ENCODE measurements around the gene LIMS3.
"Not testable (repeated sequence)": the region's sequence is repeated elsewhere in the genome, so short reads cannot be mapped to it uniquely, and the experiment has no call there.

The LIMS3 gene

DNA sequence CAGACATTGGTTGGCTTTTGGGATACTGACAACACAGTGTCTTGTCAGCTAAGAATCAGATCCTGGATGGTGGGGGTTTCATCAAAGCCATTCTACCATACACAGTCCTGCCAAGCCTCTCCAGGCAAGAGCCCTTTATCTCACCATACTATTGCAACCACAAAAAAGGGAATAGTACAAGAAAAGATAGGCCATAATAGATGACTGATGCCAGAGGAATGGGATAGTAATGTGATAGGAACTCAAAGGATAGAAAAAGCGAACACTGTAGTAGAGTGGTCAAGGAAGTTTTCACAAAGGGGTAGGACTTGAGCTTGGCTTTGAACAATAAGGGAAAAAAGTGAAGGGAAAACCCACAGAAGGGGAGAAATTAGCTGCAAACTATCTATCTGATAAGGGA is 30.7 kb downstream of the LIMS3 start:
- H3K27me3 ChIP-seq (ENCODE audit: control insufficient read depth in 1 of 2, insufficient read depth in 2 of 2, low read length in 2 of 2); H3K4me1 ChIP-seq (ENCODE audit: control insufficient read depth, insufficient read depth, low read length); H3K36me3 ChIP-seq (ENCODE audit: control insufficient read depth in 2 of 2, insufficient read depth in 2 of 2, low read length in 2 of 2); H3K9me3 ChIP-seq (ENCODE audit: control insufficient read depth in 2 of 2, low read length in 2 of 2); H3K4me3 ChIP-seq (ENCODE audit: low read length in 2 of 2); H3K27ac ChIP-seq (ENCODE audit: low read length); H3K9ac ChIP-seq (ENCODE audit: low read length in 2 of 2): not testable (repeated sequence)

DNA sequence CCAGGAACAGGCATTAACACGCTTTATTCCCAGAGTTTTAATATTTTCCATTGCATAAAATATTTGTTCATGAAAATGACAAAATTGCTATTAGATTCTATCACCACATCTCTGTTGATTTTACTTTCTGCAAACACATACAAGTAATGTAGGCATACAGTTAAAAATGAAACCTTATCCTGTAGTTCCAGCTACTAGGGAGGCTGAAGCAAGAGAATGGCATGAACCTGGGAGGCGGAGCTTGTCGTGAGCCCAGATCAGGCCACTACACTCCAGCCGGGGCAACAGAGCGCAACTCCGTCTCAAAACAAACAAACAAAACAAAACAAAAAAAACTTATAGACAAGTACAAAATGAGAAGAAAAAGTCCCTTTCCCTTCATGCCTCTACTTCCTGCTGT is 38.0 kb downstream of the LIMS3 start:
- not testable (repeated sequence) for H3K9ac ChIP-seq (ENCODE audit: low read length in 2 of 2); H3K9me3 ChIP-seq (ENCODE audit: control insufficient read depth in 2 of 2, low read length in 2 of 2); H3K27ac ChIP-seq (ENCODE audit: low read length); H3K27me3 ChIP-seq (ENCODE audit: control insufficient read depth in 1 of 2, insufficient read depth in 2 of 2, low read length in 2 of 2); H3K4me3 ChIP-seq (ENCODE audit: low read length in 2 of 2); H3K36me3 ChIP-seq (ENCODE audit: control insufficient read depth in 2 of 2, insufficient read depth in 2 of 2, low read length in 2 of 2); H3K4me1 ChIP-seq (ENCODE audit: control insufficient read depth, insufficient read depth, low read length)

DNA sequence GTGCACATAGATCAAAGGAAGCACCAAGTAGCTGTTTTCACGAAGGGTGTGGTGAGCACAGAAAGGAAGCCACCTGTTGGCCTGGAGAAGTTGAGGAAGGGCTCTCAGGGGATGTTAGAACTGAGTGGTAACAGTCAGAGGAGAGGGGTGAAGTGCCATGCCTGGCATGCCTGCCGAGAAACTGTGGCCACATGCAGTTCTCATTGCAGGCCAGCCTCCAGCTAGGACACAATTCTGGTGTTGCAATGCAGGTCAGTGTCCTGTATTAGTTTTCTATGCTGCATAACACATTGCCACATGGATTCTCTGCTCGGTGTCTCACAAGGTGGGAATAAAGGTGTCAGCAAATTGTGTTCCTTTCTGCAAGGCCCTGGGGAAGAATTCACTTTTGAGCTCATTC is 46.9 kb downstream of the LIMS3 start:
- H3K9ac ChIP-seq (ENCODE audit: low read length in 2 of 2); H3K4me3 ChIP-seq (ENCODE audit: low read length in 2 of 2); H3K27me3 ChIP-seq (ENCODE audit: control insufficient read depth in 1 of 2, insufficient read depth in 2 of 2, low read length in 2 of 2); H3K9me3 ChIP-seq (ENCODE audit: control insufficient read depth in 2 of 2, low read length in 2 of 2); H3K4me1 ChIP-seq (ENCODE audit: control insufficient read depth, insufficient read depth, low read length); H3K36me3 ChIP-seq (ENCODE audit: control insufficient read depth in 2 of 2, insufficient read depth in 2 of 2, low read length in 2 of 2); H3K27ac ChIP-seq (ENCODE audit: low read length): not testable (repeated sequence)

DNA sequence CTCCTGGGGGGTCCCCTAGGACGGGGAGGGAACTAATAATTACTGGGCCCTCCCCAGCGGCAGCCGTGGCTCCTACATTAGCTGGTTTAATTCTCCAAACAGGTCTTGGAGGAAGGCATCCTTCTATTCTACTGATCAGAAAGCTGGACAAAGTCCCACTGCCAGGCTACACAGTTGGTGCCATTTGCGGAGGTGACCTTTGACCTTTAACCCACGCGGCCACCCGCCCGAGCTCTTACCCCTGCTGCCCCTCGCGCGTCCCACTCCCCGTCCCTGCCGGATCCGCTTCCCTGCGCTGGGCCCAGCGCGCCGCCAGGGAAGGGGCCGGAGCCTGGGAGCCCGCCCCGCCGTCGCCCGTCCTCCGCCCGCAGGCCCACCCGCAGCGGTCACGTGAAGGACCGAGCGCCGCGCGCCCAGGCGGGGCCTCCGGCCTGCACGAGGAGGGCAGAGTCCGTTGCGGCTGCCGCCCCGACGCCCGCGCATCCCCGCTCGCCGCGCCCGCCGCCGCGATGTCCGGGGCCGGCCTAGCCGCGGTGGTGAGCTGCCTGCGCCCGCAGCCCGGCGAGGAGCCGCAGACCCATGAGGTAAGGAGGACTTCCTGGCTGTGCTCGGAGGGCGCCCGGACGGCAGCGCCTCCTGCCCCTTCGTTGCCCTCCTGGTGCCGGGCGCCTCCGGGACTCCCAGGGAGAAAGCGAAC is 48.9 kb downstream of the LIMS3 start:
- not testable (repeated sequence) for H3K27me3 ChIP-seq (ENCODE audit: control insufficient read depth in 1 of 2, insufficient read depth in 2 of 2, low read length in 2 of 2); H3K9me3 ChIP-seq (ENCODE audit: control insufficient read depth in 2 of 2, low read length in 2 of 2); H3K4me3 ChIP-seq (ENCODE audit: low read length in 2 of 2); H3K9ac ChIP-seq (ENCODE audit: low read length in 2 of 2); H3K36me3 ChIP-seq (ENCODE audit: control insufficient read depth in 2 of 2, insufficient read depth in 2 of 2, low read length in 2 of 2); H3K27ac ChIP-seq (ENCODE audit: low read length); H3K4me1 ChIP-seq (ENCODE audit: control insufficient read depth, insufficient read depth, low read length)

DNA sequence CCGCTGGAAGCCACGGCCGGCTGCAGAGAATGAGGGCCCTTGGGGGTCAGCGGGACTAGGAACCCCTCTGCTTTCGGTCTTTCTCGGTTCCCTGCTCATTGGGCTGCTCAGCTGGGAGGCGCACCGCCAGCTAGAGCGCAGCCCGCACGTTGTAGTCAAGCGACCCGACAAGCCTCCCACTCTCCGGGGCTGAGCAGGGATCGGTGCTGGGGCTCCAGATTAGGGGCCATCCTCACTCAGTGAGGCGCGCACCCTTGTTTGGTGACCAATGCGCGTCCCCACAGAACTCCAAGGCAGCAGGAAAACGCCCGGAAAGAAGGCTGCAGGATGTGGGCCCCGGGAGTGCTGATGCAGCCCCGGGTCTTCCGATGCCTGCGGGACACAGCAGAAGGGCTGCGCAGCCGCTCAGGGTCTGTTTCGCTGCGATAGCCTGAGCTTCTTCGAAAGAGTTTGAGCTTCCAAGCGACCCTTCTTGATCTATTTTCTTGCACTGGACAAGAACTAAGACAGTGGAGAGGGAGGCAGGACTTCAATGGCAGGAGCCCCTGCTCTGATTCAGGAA is 49.6 kb downstream of the LIMS3 start:
- H3K9me3 ChIP-seq (ENCODE audit: control insufficient read depth in 2 of 2, low read length in 2 of 2); H3K27me3 ChIP-seq (ENCODE audit: control insufficient read depth in 1 of 2, insufficient read depth in 2 of 2, low read length in 2 of 2); H3K9ac ChIP-seq (ENCODE audit: low read length in 2 of 2); H3K27ac ChIP-seq (ENCODE audit: low read length); H3K4me1 ChIP-seq (ENCODE audit: control insufficient read depth, insufficient read depth, low read length); H3K36me3 ChIP-seq (ENCODE audit: control insufficient read depth in 2 of 2, insufficient read depth in 2 of 2, low read length in 2 of 2); H3K4me3 ChIP-seq (ENCODE audit: low read length in 2 of 2): not testable (repeated sequence)

DNA sequence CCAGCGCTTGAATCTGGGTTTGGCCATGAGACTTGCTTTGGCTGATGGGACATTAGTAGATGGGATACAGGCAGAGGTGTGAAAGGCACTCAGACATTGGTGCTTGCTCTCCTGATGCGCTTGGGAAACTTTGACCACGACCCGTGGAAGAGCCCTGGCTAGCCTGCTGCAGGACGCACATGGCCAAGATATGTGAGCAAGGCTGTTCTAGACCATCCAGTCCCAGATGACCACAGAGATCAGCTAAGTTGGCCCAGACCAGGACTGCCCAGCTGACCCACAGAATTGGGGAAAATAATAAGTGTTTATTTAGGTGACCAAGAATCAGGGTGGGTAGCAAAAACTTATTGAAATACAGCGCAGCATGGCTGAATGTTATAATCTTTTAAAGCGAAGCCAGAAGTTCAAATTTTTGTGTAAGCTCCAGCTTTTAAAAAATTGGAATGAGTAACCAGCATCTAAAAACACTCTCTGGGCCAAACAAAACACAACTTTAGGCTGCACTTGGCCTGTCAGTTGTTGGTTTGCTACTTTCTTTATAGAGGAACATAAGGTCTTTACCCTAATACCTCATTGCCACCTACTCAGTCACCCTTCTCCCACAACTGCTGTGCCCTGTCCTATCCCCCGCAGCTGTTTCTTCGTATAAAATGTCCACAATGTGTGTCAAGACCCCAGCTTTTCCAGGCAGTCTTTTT is 51.8 kb downstream of the LIMS3 start:
- H3K36me3 ChIP-seq (ENCODE audit: control insufficient read depth in 2 of 2, insufficient read depth in 2 of 2, low read length in 2 of 2); H3K27ac ChIP-seq (ENCODE audit: low read length); H3K4me1 ChIP-seq (ENCODE audit: control insufficient read depth, insufficient read depth, low read length); H3K9ac ChIP-seq (ENCODE audit: low read length in 2 of 2); H3K9me3 ChIP-seq (ENCODE audit: control insufficient read depth in 2 of 2, low read length in 2 of 2); H3K4me3 ChIP-seq (ENCODE audit: low read length in 2 of 2); H3K27me3 ChIP-seq (ENCODE audit: control insufficient read depth in 1 of 2, insufficient read depth in 2 of 2, low read length in 2 of 2): not testable (repeated sequence)

DNA sequence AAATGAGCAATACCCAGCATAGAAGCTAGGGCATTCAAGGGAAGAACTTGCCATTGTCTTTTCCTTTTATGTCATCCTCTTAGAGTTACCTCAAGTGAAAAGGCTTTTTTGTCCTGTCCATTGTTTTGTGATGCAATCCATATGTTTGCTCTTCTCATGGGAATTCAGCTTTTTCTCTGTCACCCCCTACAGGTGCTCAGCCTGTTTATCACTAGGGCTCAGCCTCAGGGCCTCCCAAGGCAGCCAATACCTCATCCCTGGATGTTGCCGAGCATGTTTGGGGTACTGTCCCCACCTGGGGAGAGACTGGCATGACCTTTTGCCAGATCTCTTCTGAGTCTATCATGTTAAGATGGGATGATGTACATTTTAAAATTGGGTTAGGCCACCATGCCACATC is 65.5 kb downstream of the LIMS3 start:
- H3K4me1 ChIP-seq (ENCODE audit: control insufficient read depth, insufficient read depth, low read length); H3K27ac ChIP-seq (ENCODE audit: low read length); H3K9ac ChIP-seq (ENCODE audit: low read length in 2 of 2); H3K9me3 ChIP-seq (ENCODE audit: control insufficient read depth in 2 of 2, low read length in 2 of 2); H3K36me3 ChIP-seq (ENCODE audit: control insufficient read depth in 2 of 2, insufficient read depth in 2 of 2, low read length in 2 of 2); H3K4me3 ChIP-seq (ENCODE audit: low read length in 2 of 2); H3K27me3 ChIP-seq (ENCODE audit: control insufficient read depth in 1 of 2, insufficient read depth in 2 of 2, low read length in 2 of 2): not testable (repeated sequence)

DNA sequence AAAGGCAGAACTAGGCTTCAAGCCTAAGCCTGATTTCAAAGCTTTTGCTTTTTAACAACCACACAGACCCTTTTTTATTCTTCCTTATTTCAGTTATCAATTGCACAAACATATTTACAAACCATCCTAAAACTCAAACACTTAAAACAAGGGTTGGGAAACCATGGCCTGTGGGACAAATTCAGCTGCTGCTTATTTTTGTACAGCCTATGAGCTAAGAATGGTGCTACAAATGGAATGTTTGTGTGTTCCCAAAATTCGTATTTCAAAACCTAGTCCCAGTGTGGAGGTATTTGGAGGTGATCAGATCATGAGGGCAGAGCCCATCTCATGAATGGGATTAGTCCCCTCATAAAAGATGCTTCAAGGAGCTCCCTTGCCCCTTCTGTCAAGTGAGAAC is 67.0 kb downstream of the LIMS3 start:
- not testable (repeated sequence) for H3K4me3 ChIP-seq (ENCODE audit: low read length in 2 of 2); H3K4me1 ChIP-seq (ENCODE audit: control insufficient read depth, insufficient read depth, low read length); H3K27ac ChIP-seq (ENCODE audit: low read length); H3K36me3 ChIP-seq (ENCODE audit: control insufficient read depth in 2 of 2, insufficient read depth in 2 of 2, low read length in 2 of 2); H3K27me3 ChIP-seq (ENCODE audit: control insufficient read depth in 1 of 2, insufficient read depth in 2 of 2, low read length in 2 of 2); H3K9me3 ChIP-seq (ENCODE audit: control insufficient read depth in 2 of 2, low read length in 2 of 2); H3K9ac ChIP-seq (ENCODE audit: low read length in 2 of 2)

DNA sequence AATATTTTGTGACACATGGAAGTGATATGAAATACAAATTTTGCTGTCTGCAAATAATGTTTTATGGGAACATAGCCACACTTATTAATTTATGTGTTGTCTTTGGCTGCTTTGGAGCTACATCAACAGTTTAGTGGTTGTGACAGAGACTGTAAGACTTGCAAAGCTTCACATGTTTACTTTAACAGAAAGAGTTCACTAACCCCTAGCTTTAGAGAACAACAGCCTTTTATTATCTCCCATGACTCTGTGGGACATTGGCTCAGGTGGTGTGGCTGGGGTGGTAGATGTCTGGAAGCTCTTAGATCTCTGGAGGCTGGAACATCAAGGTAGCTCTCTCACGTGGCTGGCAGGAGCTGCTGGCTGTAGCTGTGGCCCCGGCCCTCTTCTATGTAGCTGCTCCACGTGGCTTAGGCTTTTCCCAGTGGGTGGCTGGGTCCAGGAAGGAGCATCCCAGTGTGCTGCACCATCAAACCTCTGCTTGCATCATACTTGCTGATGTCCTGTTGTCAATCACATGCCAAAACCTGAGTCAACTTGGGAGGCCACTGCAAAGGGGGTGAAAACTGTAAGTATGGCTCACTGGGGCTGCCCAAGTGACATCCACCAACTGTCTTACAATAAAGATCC is 67.7 kb downstream of the LIMS3 start:
- H3K27ac ChIP-seq (ENCODE audit: low read length); H3K4me3 ChIP-seq (ENCODE audit: low read length in 2 of 2); H3K9me3 ChIP-seq (ENCODE audit: control insufficient read depth in 2 of 2, low read length in 2 of 2): not testable (repeated sequence)

DNA sequence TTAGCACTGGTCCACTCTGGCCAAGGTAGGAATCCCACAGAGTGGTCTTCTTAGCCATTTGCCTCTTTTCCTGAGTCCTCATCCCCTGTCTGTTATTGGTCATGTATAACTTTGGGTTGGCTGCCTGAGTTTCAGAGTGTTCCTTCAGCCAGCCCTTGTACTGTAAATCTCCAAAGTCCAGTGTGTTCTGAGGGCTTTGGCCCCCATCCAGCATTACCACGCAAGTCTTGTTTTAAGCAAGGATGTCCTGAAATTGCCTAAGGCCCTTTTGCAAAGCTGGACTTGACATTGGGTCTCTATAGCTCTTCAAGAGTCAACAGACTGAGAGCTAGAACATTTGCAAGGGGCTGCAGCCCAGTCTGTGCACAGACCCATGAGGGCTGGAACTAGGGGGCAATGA is 68.4 kb downstream of the LIMS3 start:
- H3K27me3 ChIP-seq (ENCODE audit: control insufficient read depth in 1 of 2, insufficient read depth in 2 of 2, low read length in 2 of 2); H3K27ac ChIP-seq (ENCODE audit: low read length); H3K36me3 ChIP-seq (ENCODE audit: control insufficient read depth in 2 of 2, insufficient read depth in 2 of 2, low read length in 2 of 2); H3K4me1 ChIP-seq (ENCODE audit: control insufficient read depth, insufficient read depth, low read length); H3K9me3 ChIP-seq (ENCODE audit: control insufficient read depth in 2 of 2, low read length in 2 of 2); H3K4me3 ChIP-seq (ENCODE audit: low read length in 2 of 2); H3K9ac ChIP-seq (ENCODE audit: low read length in 2 of 2): not testable (repeated sequence)

More for the DNA sequence above, 67.7 kb downstream of the LIMS3 start:
- H3K36me3 ChIP-seq (ENCODE audit: control insufficient read depth in 2 of 2, insufficient read depth in 2 of 2, low read length in 2 of 2); H3K4me1 ChIP-seq (ENCODE audit: control insufficient read depth, insufficient read depth, low read length); H3K9ac ChIP-seq (ENCODE audit: low read length in 2 of 2); H3K27me3 ChIP-seq (ENCODE audit: control insufficient read depth in 1 of 2, insufficient read depth in 2 of 2, low read length in 2 of 2): not testable (repeated sequence)

DNA sequence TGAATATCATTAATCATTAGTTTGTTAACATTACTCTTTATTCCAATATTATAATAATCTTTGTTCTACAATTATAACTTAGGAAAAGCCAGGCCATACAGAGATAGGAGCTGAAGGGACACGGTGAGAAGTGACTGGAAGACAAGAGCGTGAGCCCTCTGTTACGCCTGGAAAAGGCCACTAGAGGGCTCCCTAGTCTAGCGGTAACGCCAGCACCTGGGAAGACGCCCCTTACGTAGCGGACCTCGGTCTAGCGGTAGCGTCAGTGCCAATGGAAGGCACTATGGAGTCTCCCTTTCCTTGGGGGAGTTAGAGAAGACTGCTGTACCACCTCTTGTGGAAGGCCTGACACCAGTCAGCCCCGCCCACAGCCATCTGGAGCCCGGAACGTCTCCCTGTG is 71.4 kb downstream of the LIMS3 start:
- not testable (repeated sequence) for H3K4me1 ChIP-seq (ENCODE audit: control insufficient read depth, insufficient read depth, low read length); H3K9ac ChIP-seq (ENCODE audit: low read length in 2 of 2); H3K36me3 ChIP-seq (ENCODE audit: control insufficient read depth in 2 of 2, insufficient read depth in 2 of 2, low read length in 2 of 2); H3K27ac ChIP-seq (ENCODE audit: low read length); H3K9me3 ChIP-seq (ENCODE audit: control insufficient read depth in 2 of 2, low read length in 2 of 2); H3K4me3 ChIP-seq (ENCODE audit: low read length in 2 of 2); H3K27me3 ChIP-seq (ENCODE audit: control insufficient read depth in 1 of 2, insufficient read depth in 2 of 2, low read length in 2 of 2)

Data from stomach smooth muscle (tissue), 2 donors.